ENCODE measurements around the gene MYH11.
A peak's percentile ranks its signal among the peaks of the same experiment; 100 is the strongest.

Gene MYH11

GRCh38 chr16:15881794-15882379, 25.1 kb upstream of the MYH11 start:
- TF ChIP-seq CTCF (IDR thresholded peaks at IDR 0.05; ENCODE audit: insufficient read depth, low read length, missing control alignments): no peak
- POLR2A ChIA-PET: no interaction called here
- CTCF ChIA-PET: no interaction called here
- DNase-seq (ENCODE audit: low read depth, low spot score): no peak
- H3K4me3 ChIP-seq (ENCODE audit: low read depth, low read length): no peak overlapping the region

- no peak overlapping the region for H3K4me3 ChIP-seq (ENCODE audit: low read depth, low read length)
- DNase-seq (ENCODE audit: low read depth, low spot score): no peak
- no peak for TF ChIP-seq CTCF (IDR thresholded peaks at IDR 0.05; ENCODE audit: insufficient read depth, low read length, missing control alignments)
- ChIA-PET POLR2A (no interaction called here), CTCF (interaction anchor here (0.9 to 1.0 kb wide), 2 partner anchors 23 to 115 kb away, joined by 3 read pairs; no protein-coding TSS in a partner anchor)
These were observed 23.8 kb upstream of the MYH11 start for GRCh38 chr16:15880434-15881308.

- H3K4me3 ChIP-seq (ENCODE audit: low read depth, low read length): no peak overlapping the region
- ChIA-PET CTCF (interaction anchor here (1.2 kb wide), 1 partner anchor 9 kb away, joined by 5 read pairs; no protein-coding TSS in a partner anchor), POLR2A (interaction anchor here (0.6 to 0.9 kb wide), 2 partner anchors 9 to 14 kb away, joined by 3 to 9 read pairs; partner anchors contain the start of gene CEP20)
- TF ChIP-seq CTCF (IDR thresholded peaks at IDR 0.05; ENCODE audit: insufficient read depth, low read length, missing control alignments): no peak
- DNase-seq (ENCODE audit: low read depth, low spot score): peak; percentile 77
These were observed 22.5 kb upstream of the MYH11 start for GRCh38 chr16:15879255-15879811.

- DNase-seq (ENCODE audit: low read depth, low spot score): no peak
- CTCF ChIA-PET: interaction anchor here (0.8 to 3.2 kb wide), 5 partner anchors 7 to 317 kb away, joined by 3 to 33 read pairs (median 3); no protein-coding TSS in a partner anchor
- POLR2A ChIA-PET: interaction anchor here (0.8 kb wide), 1 partner anchor 12 kb away, joined by 4 read pairs; the partner anchor contains the start of gene CEP20
- TF ChIP-seq CTCF (IDR thresholded peaks at IDR 0.05; ENCODE audit: insufficient read depth, low read length, missing control alignments): no peak
- H3K4me3 ChIP-seq (ENCODE audit: low read depth, low read length): no peak overlapping the region
These were observed 19.7 kb upstream of the MYH11 start for GRCh38 chr16:15876503-15876902.

- H3K4me3 ChIP-seq (ENCODE audit: low read depth, low read length): no peak overlapping the region
- no peak for DNase-seq (ENCODE audit: low read depth, low spot score)
- TF ChIP-seq CTCF (IDR thresholded peaks at IDR 0.05; ENCODE audit: insufficient read depth, low read length, missing control alignments): peak; percentile 83
- ChIA-PET POLR2A (interaction anchor here (0.6 to 1.2 kb wide), 2 partner anchors 13 to 252 kb away, joined by 3 read pairs; partner anchors contain the start of gene CEP20), CTCF (interaction anchor here (0.7 to 4.2 kb wide), 53 partner anchors 9 to 320 kb away, joined by 3 to 66 read pairs (median 5); partner anchors contain the start of gene CEP20)
These were observed 18.0 kb upstream of the MYH11 start for GRCh38 chr16:15874745-15875314.
